Medulla oblongata (tissue), 1 donor: ENCODE results near the gene GPHN.

Experiments used
- DNase-seq: peaks from one replicate; pipeline ENCODE4 v3.0.0-alpha.2; 2015; ENCODE audit errors: extremely low spot score

GPHN gene

DNA sequence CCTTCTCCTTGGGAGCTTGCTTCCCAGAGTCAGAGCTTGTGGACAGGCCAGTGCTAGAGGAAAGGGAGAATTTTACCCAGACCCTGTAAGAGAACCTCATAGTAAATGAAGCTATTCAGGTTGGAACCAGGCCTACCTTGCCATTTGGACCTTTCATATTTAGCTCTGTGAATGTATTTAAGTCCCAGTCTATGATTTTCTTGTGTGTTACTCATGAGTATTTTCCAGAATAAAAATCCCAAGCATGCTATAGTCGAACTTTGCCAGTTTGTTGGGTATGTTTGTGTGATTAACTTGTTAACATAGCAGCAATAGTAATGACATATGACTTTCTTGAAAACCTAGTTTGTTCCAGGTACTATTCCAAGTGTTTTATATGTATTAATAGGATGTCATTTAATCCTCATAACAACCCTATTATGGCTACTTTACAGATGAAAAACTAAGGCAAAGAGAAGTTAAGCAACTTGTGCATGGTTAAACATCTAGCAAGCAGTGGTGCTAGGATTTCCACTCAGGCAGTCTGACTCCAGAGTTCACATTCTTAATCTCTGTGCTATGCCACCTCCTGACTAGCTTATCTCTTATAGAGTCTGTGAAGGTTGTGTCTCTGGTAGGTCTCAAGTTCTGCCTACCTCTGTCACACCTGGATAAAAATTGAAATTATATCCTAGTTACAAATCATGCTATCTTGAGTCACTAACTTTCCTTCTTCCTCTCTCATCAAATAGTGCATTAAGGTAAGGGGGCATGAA lies 633.4 kb downstream of the GPHN start:
- DNase-seq = no peak

GRCh38 chr14:67151082-67151666 lies 643.2 kb downstream of the GPHN start:
- DNase-seq = peak; percentile 30

- DNase-seq = no peak
Observed at GRCh38 chr14:67158566-67158965, 650.6 kb downstream of the GPHN start.

DNA sequence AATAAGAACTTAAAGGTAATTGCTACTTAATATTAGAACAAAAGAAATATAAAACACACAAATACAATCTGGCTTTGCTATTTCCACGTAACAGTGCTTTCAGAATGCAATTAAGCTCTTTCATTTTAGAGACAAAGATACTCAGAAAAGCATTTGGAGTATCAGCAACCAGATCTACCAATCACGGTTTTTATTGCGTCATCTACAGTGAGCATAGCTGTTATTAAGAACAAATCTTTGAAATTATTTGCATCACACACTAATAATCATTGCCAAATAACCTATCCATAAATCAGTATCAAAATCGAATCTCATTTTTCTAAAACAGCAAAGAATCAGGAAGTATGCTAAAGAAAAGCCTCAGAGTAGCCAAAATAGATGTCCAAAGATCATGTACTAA lies 654.4 kb downstream of the GPHN start:
- no peak for DNase-seq

- peak; percentile 67 for DNase-seq
Observed at GRCh38 chr14:67166450-67166853, 658.5 kb downstream of the GPHN start.

GRCh38 chr14:67167420-67168109 lies 659.6 kb downstream of the GPHN start:
- DNase-seq = no peak

DNA sequence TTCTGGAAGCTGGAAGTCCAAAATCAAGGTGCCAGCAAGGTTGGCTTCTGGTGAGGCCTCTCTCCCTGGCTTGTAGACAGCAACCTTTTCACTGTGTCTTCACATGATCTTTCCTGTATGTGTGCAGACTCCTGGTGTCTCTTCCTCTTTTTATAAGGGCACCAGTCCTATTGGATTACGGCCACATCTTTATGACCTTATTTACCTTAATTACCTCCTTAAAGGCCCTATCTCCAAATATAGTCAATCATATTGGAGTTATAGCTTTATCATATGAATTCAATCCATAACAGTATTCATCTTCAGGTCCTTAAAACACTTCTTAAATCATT lies 660.1 kb downstream of the GPHN start:
- no peak for DNase-seq

- DNase-seq = no peak
Observed at GRCh38 chr14:67170660-67171059, 662.7 kb downstream of the GPHN start.

GRCh38 chr14:67172056-67172455 lies 664.1 kb downstream of the GPHN start:
- DNase-seq = no peak

DNA sequence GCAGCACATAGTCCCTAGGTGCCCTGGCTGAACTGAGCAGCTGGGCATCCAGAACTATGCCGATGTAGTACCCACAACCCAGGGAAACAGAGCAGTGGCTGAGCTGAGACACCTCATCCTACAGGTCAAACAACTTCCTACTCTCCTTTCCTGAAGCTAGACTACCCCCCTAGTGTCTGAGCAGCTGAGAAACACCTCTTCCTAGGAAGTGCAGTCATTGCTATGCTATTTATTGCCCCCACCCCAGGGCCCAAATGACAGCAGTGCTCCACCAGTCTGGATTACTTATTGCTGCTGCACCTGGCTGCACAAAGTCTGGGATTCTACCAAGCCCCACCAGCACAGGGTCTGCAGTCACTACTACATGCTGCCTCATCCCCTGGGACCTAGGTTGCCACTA lies 664.6 kb downstream of the GPHN start:
- no peak for DNase-seq

DNA sequence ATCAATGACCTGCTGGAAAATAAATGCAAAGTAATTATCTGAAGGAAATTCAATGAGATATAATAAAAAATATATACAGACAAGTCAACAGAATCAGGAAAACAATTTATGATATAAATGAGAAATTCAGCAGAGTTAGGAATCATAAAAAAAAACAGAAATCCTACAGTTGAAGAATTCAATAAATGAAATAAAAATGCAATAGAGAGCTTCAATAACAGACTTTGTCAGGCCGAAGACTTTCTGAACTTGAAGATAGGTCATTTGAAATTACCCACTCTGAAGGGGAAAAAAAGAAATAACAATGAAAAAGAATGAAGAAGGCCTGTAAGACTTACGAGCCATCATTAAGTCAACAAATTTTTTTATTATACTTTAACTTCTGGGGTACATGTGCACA lies 665.8 kb downstream of the GPHN start:
- DNase-seq = no peak

- no peak for DNase-seq
Observed at GRCh38 chr14:67186172-67186768, 678.3 kb downstream of the GPHN start.

DNA sequence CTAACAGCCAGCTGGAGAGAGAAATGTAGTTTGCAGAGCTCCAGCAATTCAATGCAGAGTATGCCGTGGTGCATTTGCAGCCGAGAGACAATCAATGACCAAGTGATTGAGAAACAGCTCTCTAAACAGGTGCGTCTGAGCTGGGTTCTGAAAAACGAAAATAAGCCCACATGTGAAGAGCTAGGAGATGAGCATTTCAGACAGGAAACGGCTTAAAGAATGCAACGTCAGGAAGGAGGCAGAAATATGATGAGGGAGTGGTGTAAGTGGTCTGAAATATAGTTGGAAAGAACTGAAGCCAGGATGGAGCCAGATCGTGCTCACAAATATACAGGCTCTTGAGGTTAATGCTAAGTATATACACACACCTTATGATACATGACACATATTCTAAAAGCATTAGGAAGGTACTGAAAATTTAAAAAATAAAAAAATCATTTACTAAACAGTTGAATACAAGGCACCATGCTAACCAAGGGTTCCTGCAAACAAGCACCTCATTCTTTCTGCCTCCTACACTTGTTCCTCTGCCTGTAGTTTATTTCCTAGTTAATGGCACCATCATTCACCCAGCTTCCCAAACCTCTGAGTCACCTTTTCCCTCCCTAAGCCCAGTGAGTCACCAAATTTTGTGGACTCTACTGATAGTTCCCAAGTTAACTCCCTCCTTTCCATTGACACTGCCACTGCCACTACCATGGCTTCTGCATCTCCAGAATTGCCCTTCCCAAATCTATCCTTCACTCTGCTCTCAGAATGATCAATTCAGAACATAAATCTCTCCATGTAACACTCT lies 679.0 kb downstream of the GPHN start:
- DNase-seq = no peak

- no peak for DNase-seq
Observed at GRCh38 chr14:67187826-67188225, 679.9 kb downstream of the GPHN start.

DNA sequence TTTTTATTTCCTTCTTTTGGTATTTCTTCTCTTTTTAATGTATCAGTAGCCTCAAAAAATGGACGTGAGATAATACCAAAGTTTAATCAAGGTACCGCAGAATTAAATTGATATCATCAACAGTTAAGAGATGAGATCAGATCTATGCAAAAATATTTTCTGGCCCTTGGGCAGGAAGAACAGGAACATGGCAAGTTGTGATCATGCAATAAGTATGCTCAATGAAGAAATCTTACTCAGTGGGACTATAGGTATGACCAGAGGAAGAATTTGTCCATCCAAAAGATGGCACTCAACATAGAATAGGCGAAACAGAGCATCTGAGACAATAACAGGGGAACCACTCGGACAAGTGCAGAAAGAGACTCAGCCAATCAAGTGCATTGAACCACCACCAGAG lies 680.4 kb downstream of the GPHN start:
- no peak for DNase-seq

- peak; percentile 20 for DNase-seq
Observed at GRCh38 chr14:67191768-67192290, 683.9 kb downstream of the GPHN start.

DNA sequence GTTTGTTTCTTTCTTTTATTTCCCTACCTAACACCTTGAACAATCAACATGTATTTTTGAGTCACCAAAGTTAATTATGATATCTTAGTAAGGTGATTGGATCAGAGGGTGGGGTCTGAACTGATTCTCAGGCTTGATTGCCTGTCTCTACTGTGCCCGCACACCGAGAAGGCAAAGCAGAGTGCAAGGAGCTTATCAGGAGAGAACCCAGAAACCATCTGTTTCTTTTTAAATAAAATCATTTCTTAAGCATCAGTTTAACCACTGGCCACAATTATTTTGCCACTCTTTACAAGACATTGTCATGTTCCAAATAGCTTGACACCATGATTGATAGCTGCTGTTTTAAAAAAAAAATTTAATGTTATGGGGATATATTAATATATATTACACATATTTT lies 684.4 kb downstream of the GPHN start:
- DNase-seq = no peak

- no peak for DNase-seq
Observed at GRCh38 chr14:67195279-67195678, 687.3 kb downstream of the GPHN start.

GRCh38 chr14:67199016-67199415 lies 691.1 kb downstream of the GPHN start:
- DNase-seq = no peak

DNA sequence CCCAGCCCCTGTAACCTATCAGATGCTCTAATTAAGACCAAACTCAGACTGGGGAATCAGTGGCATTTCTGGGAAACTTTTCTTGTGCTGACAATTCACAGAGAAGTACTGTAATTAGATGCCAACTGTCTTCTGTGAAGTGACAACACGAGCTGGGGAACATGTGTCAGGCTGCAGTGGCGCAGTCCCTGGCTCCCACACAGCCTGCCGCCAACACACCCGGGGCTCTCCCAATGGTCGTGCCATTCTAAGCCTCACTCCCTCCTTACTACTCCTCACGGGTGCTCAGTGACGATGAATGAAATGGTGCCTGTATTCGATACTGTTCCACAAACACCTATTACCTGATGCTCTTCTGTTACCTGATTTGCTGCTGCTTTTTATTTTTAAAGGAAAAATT lies 699.9 kb downstream of the GPHN start:
- DNase-seq = no peak

- DNase-seq = no peak
Observed at GRCh38 chr14:67218126-67218525, 710.2 kb downstream of the GPHN start.
